Fibroblast of lung (primary cell): ENCODE results near the gene TBATA.

ENCODE experiments used
- CTCF ChIP-seq, 2 donors: IDR thresholded peaks in 1 of 2; conservative IDR thresholded peaks in 1 of 2; 1 replicate in 1 of 2; 2 replicates in 1 of 2; pipeline ENCODE4 v1.5.1; 2011 to 2012; ENCODE audit warnings: low read length in 2 of 2, control low read depth in 1 of 2, inconsistent platforms in 1 of 2, low read depth in 1 of 2, mild to moderate bottlenecking in 1 of 2
- EZH2 ChIP-seq: IDR thresholded peaks from 2 replicates; pipeline ENCODE4 v1.5.1; 2012; ENCODE audit warnings: low read length, control low read depth, mild to moderate bottlenecking; ENCODE audit errors: missing control alignments

GRCh38 chr10:70742537-70743429 is 42.4 kb downstream of the TBATA start:
- TF ChIP-seq EZH2 (no peak), CTCF (conservative IDR thresholded peaks at IDR 0.05 in 1 of 2, IDR thresholded peaks at IDR 0.05 in 1 of 2; ENCODE audit: low read depth in 1 of 2, low read length in 2 of 2) (no peak)
